Adrenal gland (tissue), 12 donors: ENCODE measurements around the gene MAFF. TPM values are rescaled to one million over a fixed set of nuclear protein-coding genes. Genes with fewer than 3 reads are reported as not detected.
A peak's percentile ranks its signal among the peaks of the same experiment; 100 is the strongest.

Source experiments
- DNase-seq, 7 donors: peaks; one replicate each; pipeline ENCODE4 v3.0.0-alpha.2; 2019 to 2020
- H3K27ac ChIP-seq, 5 donors: fragments of 200-600 bp; sonication (generic) in 4 of 5; 1 replicate in 3 of 5; 2 replicates in 2 of 5; pipeline versions ENCODE4 v1.5.1 to v1.8.0; 2016 to 2020; ENCODE audit warnings: mild to moderate bottlenecking in 1 of 5
- H3K27me3 ChIP-seq: fragments of 200-600 bp; 2 replicates; pipeline ENCODE4 v1.8.0; 2021
- H3K36me3 ChIP-seq, 2 donors: fragments of 200-600 bp; replicated peaks in 1 of 2; 1 replicate in 1 of 2; 2 replicates in 1 of 2; pipeline versions ENCODE4 v1.5.1 to v1.8.0; 2018 to 2022
- H3K4me1 ChIP-seq, 2 donors: fragments of 200-600 bp; replicated peaks in 1 of 2; 1 replicate in 1 of 2; 2 replicates in 1 of 2; pipeline versions ENCODE4 v1.5.1 to v1.8.0; 2018 to 2021
- H3K4me3 ChIP-seq, 4 donors: fragments of 200-600 bp; sonication (generic) in 3 of 4; one replicate each; pipeline ENCODE4 v1.5.1; 2016 to 2018
- H3K9me3 ChIP-seq, 3 donors: fragments of 200-600 bp; sonication (generic) in 1 of 3; replicated peaks in 1 of 3; 1 replicate in 2 of 3; 2 replicates in 1 of 3; pipeline versions ENCODE4 v1.5.1 to v1.8.0; 2016 to 2021
- POLR2A ChIP-seq, 2 donors: fragments of 450-650 bp; IDR thresholded peaks; one replicate each; pipeline ENCODE4 v1.6.1; 2017; ENCODE audit warnings: antibody characterized with exemption in 2 of 2, mild to moderate bottlenecking in 2 of 2, moderate library complexity in 1 of 2
- WGBS, 4 donors: extraction: QIAGEN DNeasy Blood & Tissue Kit in 2 of 4; methylation state at CpG; one replicate each; pipeline versions ENCODE4 v1.1.5 to v1.1.7; 2013 to 2017; 5-methylcytosine and 5-hydroxymethylcytosine counted together
- intact Hi-C, 2 donors: fragments of 100-400 bp; cut with DNase I; formaldehyde crosslinking; loops; one replicate each; pipeline versions ENCODE4 v1.14.1 to v1.15.0; 2022 to 2023
- polyA plus RNA-seq, 3 donors: library from polyadenylated mRNA; stranded (reverse); fragments of 200-250 nt in 2 of 3; fragments of 350-450 nt in 1 of 3; fragmentation: Illumina TruSeq in 1 of 3; extraction: RNeasy Lipid Tissue Mini Kit (QIAGEN cat#74804) in 1 of 3; gene quantifications; one replicate each; pipeline ENCODE4 v1.2.3, GENCODE V29; 2013 to 2014
- total RNA-seq, 9 donors: library from RNA; depleted of rRNA in 4 of 9; stranded (reverse); fragments of >200 nt in 4 of 9; fragments of 120-200 nt in 1 of 9; fragmentation: NEBNext Ultra II Directional in 1 of 9; extraction: Animal tissue kit (Norgen Biotek cat#: 25700) in 1 of 9; gene quantifications; one replicate each; pipeline versions ENCODE4 v1.1.0 to v1.2.4, GENCODE V29; 2013 to 2023
- TF ChIP-seq, protein P1 (sequence below), 6 experiments: fragments of 450-650 bp in 4 of 6; fragments of 200-600 bp in 2 of 6; sonication (generic) in 1 of 6; IDR thresholded peaks; 1 replicate in 5 of 6; 2 replicates in 1 of 6; pipeline versions ENCODE4 v1.5.1 to v1.8.0; 2016 to 2021; ENCODE audit warnings: antibody characterized with exemption in 6 of 6, mild to moderate bottlenecking in 2 of 6, moderate library complexity in 1 of 6
- donor health status: healthy with polysubstance abuse.
- donor health status: Bipolar disorder and iron deficiency.
- donor health status: DM: yes; HTN: yes; CAD: no.
- donor health status: DM: no; HTN: no; CAD: no.
- donor health status: DM: no; HTN: no; CAD: no.
- donor health status: DM: yes; HTN: yes; CAD: no.

The MAFF gene
- total and polyA plus RNA-seq, 12 donors, result 1.9 to 23.4 (median 13.9) TPM

GRCh38 chr22:38240734-38241252, 39.0 kb downstream of the MAFF start:
- no peak overlapping the region for H3K4me3 ChIP-seq
- H3K27me3 ChIP-seq, result no peaks in the 10 kb centered on the region
- intact Hi-C loops, result no loop called here
- H3K36me3 ChIP-seq, result peaks cover 0 to 17% of the 10 kb centered on the region in 2 donors
- TF ChIP-seq, protein P1, sequence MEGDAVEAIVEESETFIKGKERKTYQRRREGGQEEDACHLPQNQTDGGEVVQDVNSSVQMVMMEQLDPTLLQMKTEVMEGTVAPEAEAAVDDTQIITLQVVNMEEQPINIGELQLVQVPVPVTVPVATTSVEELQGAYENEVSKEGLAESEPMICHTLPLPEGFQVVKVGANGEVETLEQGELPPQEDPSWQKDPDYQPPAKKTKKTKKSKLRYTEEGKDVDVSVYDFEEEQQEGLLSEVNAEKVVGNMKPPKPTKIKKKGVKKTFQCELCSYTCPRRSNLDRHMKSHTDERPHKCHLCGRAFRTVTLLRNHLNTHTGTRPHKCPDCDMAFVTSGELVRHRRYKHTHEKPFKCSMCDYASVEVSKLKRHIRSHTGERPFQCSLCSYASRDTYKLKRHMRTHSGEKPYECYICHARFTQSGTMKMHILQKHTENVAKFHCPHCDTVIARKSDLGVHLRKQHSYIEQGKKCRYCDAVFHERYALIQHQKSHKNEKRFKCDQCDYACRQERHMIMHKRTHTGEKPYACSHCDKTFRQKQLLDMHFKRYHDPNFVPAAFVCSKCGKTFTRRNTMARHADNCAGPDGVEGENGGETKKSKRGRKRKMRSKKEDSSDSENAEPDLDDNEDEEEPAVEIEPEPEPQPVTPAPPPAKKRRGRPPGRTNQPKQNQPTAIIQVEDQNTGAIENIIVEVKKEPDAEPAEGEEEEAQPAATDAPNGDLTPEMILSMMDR (IDR thresholded peaks at IDR 0.05), result no peak
- TF ChIP-seq POLR2A (IDR thresholded peaks at IDR 0.05), result no peak
- peaks cover 22 to 48% of the 10 kb centered on the region in 2 donors for H3K4me1 ChIP-seq
- H3K9me3 ChIP-seq, result no peaks in the 10 kb centered on the region
- 35 to 54% (median 48%) methylated on average over 6 of the region's 6 CpGs for WGBS, 4 donors
- H3K27ac ChIP-seq, result peak overlapping the region in 4 of 5 donors; percentile 5 to 88 (median 42)
- peak; percentile 49 to 85 (median 68) for DNase-seq

GRCh38 chr22:38243007-38243765, 41.4 kb downstream of the MAFF start:
- intact Hi-C loops, result no loop called here
- Histone ChIP-seq H3K27me3 (no peaks in the 10 kb centered on the region), H3K9me3 (no peaks in the 10 kb centered on the region), H3K4me3 (no peak overlapping the region), H3K36me3 (peaks cover 0 to 32% of the 10 kb centered on the region in 2 donors), H3K27ac (peak overlapping the region in 2 of 5 donors; percentile 62 to 76), H3K4me1 (peaks cover 18 to 49% of the 10 kb centered on the region in 2 donors)
- no peak for TF ChIP-seq POLR2A (IDR thresholded peaks at IDR 0.05)
- TF ChIP-seq, protein P1 (IDR thresholded peaks at IDR 0.05), result no peak
- 64 to 82% (median 68%) methylated on average over 13 to 20 of the region's 20 CpGs for WGBS, 4 donors
- DNase-seq, result peak in 3 of 7 donors; percentile 33 to 75 (median 50)

- TF ChIP-seq, protein P1 (IDR thresholded peaks at IDR 0.05), result no peak
- no peak for TF ChIP-seq POLR2A (IDR thresholded peaks at IDR 0.05)
- Histone ChIP-seq H3K4me3 (no peak overlapping the region), H3K27ac (peak overlapping the region in 1 of 5 donors; percentile 62), H3K27me3 (no peaks in the 10 kb centered on the region), H3K9me3 (no peaks in the 10 kb centered on the region), H3K4me1 (peaks cover 9 to 39% of the 10 kb centered on the region in 2 donors), H3K36me3 (peaks cover 0 to 32% of the 10 kb centered on the region in 2 donors)
- WGBS, 4 donors, result 74 to 85% (median 77%) methylated on average over 4 of the region's 4 CpGs
- DNase-seq, result no peak
- intact Hi-C loops, result no loop called here
Measured at GRCh38 chr22:38244106-38244505, 42.3 kb downstream of the MAFF start.

- H3K36me3 ChIP-seq, result peaks cover 0 to 32% of the 10 kb centered on the region in 2 donors
- H3K27me3 ChIP-seq, result no peaks in the 10 kb centered on the region
- DNase-seq, result no peak
- peak overlapping the region in 2 of 5 donors; percentile 53 to 72 for H3K27ac ChIP-seq
- peaks cover 0 to 19% of the 10 kb centered on the region in 2 donors for H3K4me1 ChIP-seq
- 74 to 87% (median 82%) methylated on average over 7 to 19 of the region's 19 CpGs for WGBS, 4 donors
- no peaks in the 10 kb centered on the region for H3K9me3 ChIP-seq
- H3K4me3 ChIP-seq, result no peak overlapping the region
- intact Hi-C loops, result no loop called here
- TF ChIP-seq POLR2A (IDR thresholded peaks at IDR 0.05), result no peak
- TF ChIP-seq, protein P1 (IDR thresholded peaks at IDR 0.05), result no peak
Measured at GRCh38 chr22:38246046-38246658, 44.4 kb downstream of the MAFF start.
